Caco-2 (cell line): ENCODE results near the gene GABARAPL1. TPM values are rescaled to one million over a fixed set of nuclear protein-coding genes. Genes with fewer than 3 reads are reported as not detected.
"Not testable (repeated sequence)": the region's sequence is repeated elsewhere in the genome, so short reads cannot be mapped to it uniquely, and the experiment has no call there.

ENCODE experiments used
- BruUV-seq: library from RNA; stranded (reverse); fragments of 400-500 nt; replicated peaks from 2 replicates; lab custom pipeline; 2021; lab: Mats Ljungman, UMichigan
- CTCF ChIA-PET: fragments of 300-600 bp; sonication (Branson Sonifier 250); formaldehyde crosslinking; loops from one replicate; lab custom pipeline; 2022; ENCODE audit warnings: antibody characterized with exemption; lab: Charles Lee
- POLR2A ChIA-PET: fragments of 300-600 bp; sonication (Branson Sonifier 250); formaldehyde crosslinking; loops from one replicate; lab custom pipeline; 2022; ENCODE audit warnings: antibody characterized with exemption; lab: Charles Lee
- DNase-seq, 2 experiments: peaks; one replicate each; pipeline versions ENCODE4 v3.0.0 to v3.0.0-alpha.2; 2020 to 2022
- H3K27me3 ChIP-seq: replicated peaks from 2 replicates; pipeline ENCODE4 v1.6.0; 2011; ENCODE audit warnings: low read length; ENCODE audit not compliant: control insufficient read depth, insufficient read depth
- H3K36me3 ChIP-seq: 2 replicates; pipeline ENCODE4 v1.5.1; 2011; ENCODE audit warnings: low read length; ENCODE audit not compliant: control insufficient read depth, insufficient read depth
- H3K4me1 ChIP-seq: fragments of 250-450 bp; sonication (Bioruptor Pico); 2 replicates; pipeline ENCODE4 v1.5.1; 2020; ENCODE audit warnings: mild to moderate bottlenecking
- H3K4me3 ChIP-seq: 2 replicates; pipeline ENCODE4 v1.5.1; 2011; ENCODE audit warnings: low read depth, mild to moderate bottlenecking, control low read depth, low read length
- H3K9me3 ChIP-seq: fragments of 250-450 bp; sonication (Bioruptor Pico); 2 replicates; pipeline ENCODE4 v1.5.1; 2020; ENCODE audit warnings: mild to moderate bottlenecking, moderate library complexity
- H3K27ac Mint-ChIP-seq: one replicate; pipeline ENCODE4 v1.8.0; 2022; ENCODE audit warnings: mixed read lengths; ENCODE audit not compliant: unreplicated experiment
- H3K27me3 Mint-ChIP-seq: one replicate; pipeline ENCODE4 v1.8.0; 2022; ENCODE audit warnings: mixed read lengths; ENCODE audit not compliant: insufficient read depth, unreplicated experiment
- H3K36me3 Mint-ChIP-seq: one replicate; pipeline ENCODE4 v1.8.0; 2022; ENCODE audit warnings: mild to moderate bottlenecking, mixed read lengths; ENCODE audit not compliant: insufficient read depth, unreplicated experiment
- H3K4me1 Mint-ChIP-seq: one replicate; pipeline ENCODE4 v1.8.0; 2022; ENCODE audit warnings: low read depth, mixed read lengths; ENCODE audit not compliant: unreplicated experiment
- H3K4me3 Mint-ChIP-seq: one replicate; pipeline ENCODE4 v1.8.0; 2022; ENCODE audit warnings: mild to moderate bottlenecking, moderate library complexity, mixed read lengths; ENCODE audit not compliant: unreplicated experiment
- H3K9me3 Mint-ChIP-seq: one replicate; pipeline ENCODE4 v1.8.0; 2022; ENCODE audit warnings: mixed read lengths; ENCODE audit not compliant: unreplicated experiment
- intact Hi-C: fragments of 100-400 bp; cut with micrococcal nuclease; formaldehyde crosslinking; loops from one replicate; pipeline ENCODE4 v1.10.0; 2022; ENCODE audit not compliant: unreplicated experiment
- total RNA-seq: library from RNA; stranded (reverse); gene quantifications from 2 replicates; pipeline ENCODE4 v1.2.3, GENCODE V29; 2022
- TF ChIP-seq, protein P1 (sequence below), 2 experiments: fragments of 200-600 bp in 1 of 2; IDR thresholded peaks; 1 replicate in 1 of 2; 2 replicates in 1 of 2; pipeline versions ENCODE4 v1.5.1 to v1.8.0; 2011 to 2022; ENCODE audit warnings: antibody characterized with exemption in 1 of 2, control low read depth in 1 of 2, inconsistent platforms in 1 of 2, low read depth in 1 of 2, low read length in 1 of 2, mild to moderate bottlenecking in 1 of 2, moderate library complexity in 1 of 2; ENCODE audit not compliant: insufficient read depth in 1 of 2, severe bottlenecking in 1 of 2, unreplicated experiment in 1 of 2

Gene GABARAPL1
- total RNA-seq, 1 experiment from 2014 or later: 106 TPM

DNA sequence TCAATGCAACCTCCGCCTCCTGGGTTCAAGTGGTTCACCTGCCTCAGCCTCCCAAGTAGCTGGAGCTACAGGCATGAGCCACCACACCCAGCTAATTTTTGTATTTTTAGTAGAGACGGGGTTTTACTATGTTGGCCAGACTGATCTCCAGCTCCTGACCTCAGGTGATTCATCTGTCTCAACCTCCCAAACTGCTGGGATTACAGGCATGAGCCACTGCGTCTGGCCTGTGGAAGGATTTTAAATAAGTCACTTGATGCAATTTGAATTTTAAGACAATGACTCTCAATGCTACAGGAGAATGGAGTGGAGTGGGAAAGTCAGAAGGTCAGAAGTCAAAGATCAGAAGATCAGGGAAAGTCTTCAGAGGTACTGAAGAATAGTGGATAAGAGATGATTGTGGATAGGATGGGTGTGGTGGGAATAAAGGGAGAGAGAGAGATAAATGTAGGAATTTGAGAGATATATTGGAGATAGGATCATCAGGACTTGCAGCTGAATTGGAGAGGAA lies 18.5 kb upstream of the GABARAPL1 start:
- Histone ChIP-seq H3K4me3 (no peak overlapping the region), H3K9me3 (no peaks in the 10 kb centered on the region), H3K27me3 (no peaks in the 10 kb centered on the region), H3K36me3 (no peaks in the 10 kb centered on the region), H3K4me1 (peaks cover 32% of the 10 kb centered on the region)
- Mint-ChIP-seq H3K36me3 (peaks cover 5% of the 10 kb centered on the region), H3K4me1 (peaks cover 42% of the 10 kb centered on the region), H3K9me3 (no peaks in the 10 kb centered on the region), H3K27ac (no peak overlapping the region), H3K27me3 (no peaks in the 10 kb centered on the region), H3K4me3 (no peak overlapping the region)
- BruUV-seq: no TSS peak
- TF ChIP-seq, protein P1, sequence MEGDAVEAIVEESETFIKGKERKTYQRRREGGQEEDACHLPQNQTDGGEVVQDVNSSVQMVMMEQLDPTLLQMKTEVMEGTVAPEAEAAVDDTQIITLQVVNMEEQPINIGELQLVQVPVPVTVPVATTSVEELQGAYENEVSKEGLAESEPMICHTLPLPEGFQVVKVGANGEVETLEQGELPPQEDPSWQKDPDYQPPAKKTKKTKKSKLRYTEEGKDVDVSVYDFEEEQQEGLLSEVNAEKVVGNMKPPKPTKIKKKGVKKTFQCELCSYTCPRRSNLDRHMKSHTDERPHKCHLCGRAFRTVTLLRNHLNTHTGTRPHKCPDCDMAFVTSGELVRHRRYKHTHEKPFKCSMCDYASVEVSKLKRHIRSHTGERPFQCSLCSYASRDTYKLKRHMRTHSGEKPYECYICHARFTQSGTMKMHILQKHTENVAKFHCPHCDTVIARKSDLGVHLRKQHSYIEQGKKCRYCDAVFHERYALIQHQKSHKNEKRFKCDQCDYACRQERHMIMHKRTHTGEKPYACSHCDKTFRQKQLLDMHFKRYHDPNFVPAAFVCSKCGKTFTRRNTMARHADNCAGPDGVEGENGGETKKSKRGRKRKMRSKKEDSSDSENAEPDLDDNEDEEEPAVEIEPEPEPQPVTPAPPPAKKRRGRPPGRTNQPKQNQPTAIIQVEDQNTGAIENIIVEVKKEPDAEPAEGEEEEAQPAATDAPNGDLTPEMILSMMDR (IDR thresholded peaks at IDR 0.05; ENCODE audit: insufficient read depth in 1 of 2, low read depth in 1 of 2, low read length in 1 of 2, severe bottlenecking in 1 of 2, unreplicated experiment in 1 of 2): no peak
- intact Hi-C loops: no loop called here
- ChIA-PET POLR2A (interaction anchor here (0.6 kb wide), 1 partner anchor 19 kb away, joined by 3 read pairs; no protein-coding TSS in a partner anchor), CTCF (interaction anchor here (0.7 to 1.1 kb wide), 5 partner anchors 18 to 906 kb away, joined by 3 to 6 read pairs (median 3); partner anchors contain the start of gene CLEC12B)
- no peak for DNase-seq

DNA sequence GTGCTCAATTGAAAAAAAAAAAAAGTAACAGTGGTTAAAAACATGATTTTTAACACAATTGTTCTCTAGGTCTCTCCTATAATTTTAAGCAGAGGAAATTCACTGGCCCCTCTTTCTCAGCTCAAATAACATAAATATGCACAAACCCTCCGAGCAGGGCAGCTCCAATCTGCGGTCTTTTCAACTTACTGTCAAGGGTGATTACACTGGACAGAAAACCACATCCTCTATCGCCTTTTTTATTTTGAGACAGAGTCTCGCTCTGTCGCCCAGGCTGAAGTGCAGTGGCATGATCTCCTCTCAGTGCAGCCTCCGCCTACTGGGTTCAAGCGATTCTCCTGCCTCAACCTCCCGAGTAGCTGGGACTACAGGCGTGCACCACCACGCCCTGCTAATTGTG lies 16.5 kb upstream of the GABARAPL1 start:
- Mint-ChIP-seq H3K27me3 (no peaks in the 10 kb centered on the region), H3K27ac (no peak overlapping the region), H3K36me3 (no peaks in the 10 kb centered on the region), H3K4me1 (peaks cover 26% of the 10 kb centered on the region), H3K4me3 (no peak overlapping the region), H3K9me3 (no peaks in the 10 kb centered on the region)
- POLR2A ChIA-PET: interaction anchor here (0.7 kb wide), 2 partner anchors 151 to 965 kb away, joined by 3 to 17 read pairs; no protein-coding TSS in a partner anchor
- no TSS peak for BruUV-seq
- Histone ChIP-seq H3K36me3 (no peaks in the 10 kb centered on the region), H3K4me3 (no peak overlapping the region), H3K27me3 (no peaks in the 10 kb centered on the region), H3K4me1 (peaks cover 15% of the 10 kb centered on the region), H3K9me3 (no peaks in the 10 kb centered on the region)
- TF ChIP-seq, protein P1 (IDR thresholded peaks at IDR 0.05; ENCODE audit: insufficient read depth in 1 of 2, low read depth in 1 of 2, low read length in 1 of 2, severe bottlenecking in 1 of 2, unreplicated experiment in 1 of 2): no peak
- CTCF ChIA-PET: no interaction called here
- intact Hi-C loops: no loop called here
- DNase-seq: no peak

DNA sequence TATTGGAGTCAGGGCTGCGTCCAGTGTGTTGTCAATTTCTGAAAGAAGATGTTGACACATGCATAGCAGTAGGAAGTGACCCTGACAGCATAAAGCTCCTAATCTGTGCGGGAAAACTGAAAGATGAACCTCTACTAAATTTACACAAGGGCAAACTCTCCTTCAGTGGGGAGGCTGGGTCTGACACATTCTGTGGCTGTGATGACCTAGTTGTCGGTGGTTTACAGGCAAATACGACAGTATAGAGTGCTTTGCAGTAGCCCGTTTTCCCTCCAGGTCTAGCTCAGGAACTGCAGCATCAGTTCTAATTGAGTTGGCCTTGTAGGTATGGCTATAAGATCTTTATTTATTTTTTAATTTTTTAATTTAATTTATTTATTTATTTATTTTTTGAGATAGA lies 14.8 kb upstream of the GABARAPL1 start:
- Histone ChIP-seq H3K4me3 (no peak overlapping the region), H3K4me1 (peaks cover 4% of the 10 kb centered on the region; the same call in 1 of the 2 replicates), H3K27me3 (no peaks in the 10 kb centered on the region), H3K36me3 (no peaks in the 10 kb centered on the region), H3K9me3 (no peaks in the 10 kb centered on the region)
- Mint-ChIP-seq H3K4me3 (no peak overlapping the region), H3K27me3 (no peaks in the 10 kb centered on the region), H3K4me1 (peaks cover 16% of the 10 kb centered on the region), H3K9me3 (no peaks in the 10 kb centered on the region), H3K36me3 (no peaks in the 10 kb centered on the region), H3K27ac (no peak overlapping the region)
- ChIA-PET POLR2A (no interaction called here), CTCF (no interaction called here)
- TF ChIP-seq, protein P1 (IDR thresholded peaks at IDR 0.05; ENCODE audit: insufficient read depth in 1 of 2, low read depth in 1 of 2, low read length in 1 of 2, severe bottlenecking in 1 of 2, unreplicated experiment in 1 of 2): no peak
- BruUV-seq: no TSS peak
- intact Hi-C loops: no loop called here
- DNase-seq: no peak

DNA sequence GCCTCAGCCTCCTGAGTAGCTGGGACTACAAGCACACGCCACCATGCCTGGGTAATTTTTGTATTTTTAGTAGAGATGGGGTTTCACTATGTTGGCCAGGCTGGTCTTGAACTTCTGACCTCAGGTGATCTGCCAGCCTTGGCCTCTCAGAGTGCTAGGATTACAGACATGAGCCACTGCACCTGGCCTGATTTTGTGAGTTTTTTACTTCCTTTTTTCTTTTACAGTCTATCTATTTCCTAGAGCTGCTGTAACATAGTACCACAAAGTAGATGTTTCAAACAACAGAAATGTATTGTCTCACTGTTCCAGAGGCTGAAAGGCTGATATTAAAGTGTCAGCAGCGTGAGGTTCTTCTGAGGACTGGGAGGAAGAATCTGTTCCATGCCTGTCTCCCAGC lies 8.2 kb upstream of the GABARAPL1 start:
- H3K27me3 Mint-ChIP-seq, CTCF ChIA-PET: not testable (repeated sequence)

More for the DNA sequence above, 8.2 kb upstream of the GABARAPL1 start:
- POLR2A ChIA-PET, intact Hi-C loops, H3K36me3 Mint-ChIP-seq, H3K36me3 ChIP-seq, H3K4me1 ChIP-seq, H3K27me3 ChIP-seq, H3K4me1 Mint-ChIP-seq, H3K9me3 Mint-ChIP-seq, H3K4me3 ChIP-seq, H3K9me3 ChIP-seq, BruUV-seq, H3K4me3 Mint-ChIP-seq: not testable (repeated sequence)
- DNase-seq: peak in 1 of 2 experiments; percentile 3
- peak overlapping the region; percentile 3 for H3K27ac Mint-ChIP-seq
